Natural killer cell (primary cell): ENCODE results near the gene DRG2. TPM values are rescaled to one million over a fixed set of nuclear protein-coding genes. Genes with fewer than 3 reads are reported as not detected.

Experiments
- ATAC-seq, 3 donors: fragments of 150-1000 bp in 2 of 3; fragments of 200-7000 bp in 1 of 3; cut with Tn5 transposase; 1 replicate in 1 of 3; 2 replicates in 2 of 3; pipeline ENCODE4 v1.10.0; 2021; ENCODE audit warnings: mild to moderate bottlenecking in 2 of 3, moderate library complexity in 2 of 3
- DNase-seq, 2 donors: peaks; one replicate each; pipeline versions ENCODE4 v3.0.0 to v3.0.0-alpha.2; 2013 to 2021; ENCODE audit warnings: mixed read lengths in 1 of 2
- H3K27ac ChIP-seq: one replicate; pipeline ENCODE4 v1.5.1; 2013; ENCODE audit warnings: mild to moderate bottlenecking, low read length
- H3K27me3 ChIP-seq: one replicate; pipeline ENCODE4 v1.6.1; 2013; ENCODE audit warnings: low read length; ENCODE audit not compliant: control insufficient read depth, insufficient read depth
- H3K36me3 ChIP-seq: one replicate; pipeline ENCODE4 v1.6.1; 2013; ENCODE audit warnings: low read length; ENCODE audit not compliant: control insufficient read depth, insufficient read depth
- H3K4me1 ChIP-seq: one replicate; pipeline ENCODE4 v1.6.1; 2013; ENCODE audit warnings: low read length; ENCODE audit not compliant: control insufficient read depth, insufficient read depth
- H3K4me3 ChIP-seq: one replicate; pipeline ENCODE4 v1.5.1; 2013; ENCODE audit warnings: low read length
- H3K9me3 ChIP-seq: one replicate; pipeline ENCODE4 v1.6.1; 2013; ENCODE audit warnings: low read length; ENCODE audit not compliant: control insufficient read depth, insufficient read depth
- H3K27ac Mint-ChIP-seq, 2 donors: one replicate each; pipeline ENCODE4 v1.8.0; 2022; ENCODE audit warnings: mild to moderate bottlenecking in 2 of 2, mixed read lengths in 2 of 2, moderate library complexity in 1 of 2
- H3K27me3 Mint-ChIP-seq, 2 donors: one replicate each; pipeline ENCODE4 v1.8.0; 2022; ENCODE audit warnings: low read depth in 2 of 2, mixed read lengths in 2 of 2
- H3K36me3 Mint-ChIP-seq: one replicate; pipeline ENCODE4 v1.8.0; 2022; ENCODE audit warnings: mixed read lengths
- H3K4me1 Mint-ChIP-seq, 2 donors: one replicate each; pipeline ENCODE4 v1.8.0; 2022; ENCODE audit warnings: mixed read lengths in 2 of 2
- H3K4me3 Mint-ChIP-seq: one replicate; pipeline ENCODE4 v1.8.0; 2022; ENCODE audit warnings: mild to moderate bottlenecking, moderate library complexity, mixed read lengths
- H3K9me3 Mint-ChIP-seq, 2 donors: one replicate each; pipeline ENCODE4 v1.8.0; 2022; ENCODE audit warnings: mixed read lengths in 2 of 2
- WGBS: methylation state at CpG from one replicate; pipeline ENCODE4 v1.1.7; 2013; ENCODE audit warnings: missing lambda C conversion rate; ENCODE audit not compliant: insufficient coverage; 5-methylcytosine and 5-hydroxymethylcytosine counted together
- intact Hi-C: fragments of 100-400 bp; cut with micrococcal nuclease; formaldehyde crosslinking; loops from one replicate; pipeline ENCODE4 v1.14.2; 2022
- total RNA-seq, 4 donors: library from RNA; stranded (reverse); fragments of 120-200 nt in 1 of 4; gene quantifications; one replicate each; pipeline versions ENCODE4 v1.2.3 to v1.2.4, GENCODE V29; 2013 to 2022
- TF ChIP-seq, protein P1 (sequence below): fragments of 200-600 bp; IDR thresholded peaks from one replicate; pipeline ENCODE4 v1.8.0; 2022; ENCODE audit warnings: antibody characterized with exemption

The DRG2 gene
- total RNA-seq, 3 donors from 2014 or later (not counting 1 experiment from before 2014, with no cell fraction given): 53.3 to 69.2 (median 62.7) TPM

DNA sequence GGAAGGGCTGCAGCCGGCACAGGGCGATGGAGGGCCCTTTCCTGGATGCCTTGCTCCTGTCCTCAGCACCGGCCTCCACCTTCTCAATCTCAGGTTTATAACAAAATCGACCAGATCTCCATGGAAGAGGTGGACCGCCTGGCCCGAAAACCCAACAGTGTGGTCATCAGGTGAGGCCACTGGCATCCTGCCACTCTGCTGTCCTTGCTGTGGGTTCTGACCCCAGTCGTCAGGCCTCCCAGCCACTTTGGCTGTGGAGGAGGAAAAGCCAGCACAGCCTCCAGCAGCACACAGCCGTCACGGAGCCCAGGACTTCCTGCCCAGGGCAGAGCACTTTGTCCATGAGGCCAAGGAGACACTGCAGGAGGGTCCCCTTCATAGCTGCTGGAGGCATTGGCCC lies 14.1 kb downstream of the DRG2 start:
- Histone ChIP-seq H3K27ac (no peak overlapping the region), H3K4me1 (no peaks in the 10 kb centered on the region), H3K9me3 (no peaks in the 10 kb centered on the region), H3K4me3 (no peak overlapping the region), H3K36me3 (peaks cover 46% of the 10 kb centered on the region), H3K27me3 (no peaks in the 10 kb centered on the region)
- H3K9me3 Mint-ChIP-seq: no peaks in the 10 kb centered on the region
- ATAC-seq: no peak
- H3K36me3 Mint-ChIP-seq: no peaks in the 10 kb centered on the region
- TF ChIP-seq, protein P1, sequence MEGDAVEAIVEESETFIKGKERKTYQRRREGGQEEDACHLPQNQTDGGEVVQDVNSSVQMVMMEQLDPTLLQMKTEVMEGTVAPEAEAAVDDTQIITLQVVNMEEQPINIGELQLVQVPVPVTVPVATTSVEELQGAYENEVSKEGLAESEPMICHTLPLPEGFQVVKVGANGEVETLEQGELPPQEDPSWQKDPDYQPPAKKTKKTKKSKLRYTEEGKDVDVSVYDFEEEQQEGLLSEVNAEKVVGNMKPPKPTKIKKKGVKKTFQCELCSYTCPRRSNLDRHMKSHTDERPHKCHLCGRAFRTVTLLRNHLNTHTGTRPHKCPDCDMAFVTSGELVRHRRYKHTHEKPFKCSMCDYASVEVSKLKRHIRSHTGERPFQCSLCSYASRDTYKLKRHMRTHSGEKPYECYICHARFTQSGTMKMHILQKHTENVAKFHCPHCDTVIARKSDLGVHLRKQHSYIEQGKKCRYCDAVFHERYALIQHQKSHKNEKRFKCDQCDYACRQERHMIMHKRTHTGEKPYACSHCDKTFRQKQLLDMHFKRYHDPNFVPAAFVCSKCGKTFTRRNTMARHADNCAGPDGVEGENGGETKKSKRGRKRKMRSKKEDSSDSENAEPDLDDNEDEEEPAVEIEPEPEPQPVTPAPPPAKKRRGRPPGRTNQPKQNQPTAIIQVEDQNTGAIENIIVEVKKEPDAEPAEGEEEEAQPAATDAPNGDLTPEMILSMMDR: no peak
- no peaks in the 10 kb centered on the region for H3K4me1 Mint-ChIP-seq
- H3K27ac Mint-ChIP-seq: no peak overlapping the region
- no peaks in the 10 kb centered on the region for H3K27me3 Mint-ChIP-seq
- no peak overlapping the region for H3K4me3 Mint-ChIP-seq
- intact Hi-C loops: no loop called here
- no peak for DNase-seq
- WGBS: 92% methylated on average over 9 of the region's 9 CpGs

DNA sequence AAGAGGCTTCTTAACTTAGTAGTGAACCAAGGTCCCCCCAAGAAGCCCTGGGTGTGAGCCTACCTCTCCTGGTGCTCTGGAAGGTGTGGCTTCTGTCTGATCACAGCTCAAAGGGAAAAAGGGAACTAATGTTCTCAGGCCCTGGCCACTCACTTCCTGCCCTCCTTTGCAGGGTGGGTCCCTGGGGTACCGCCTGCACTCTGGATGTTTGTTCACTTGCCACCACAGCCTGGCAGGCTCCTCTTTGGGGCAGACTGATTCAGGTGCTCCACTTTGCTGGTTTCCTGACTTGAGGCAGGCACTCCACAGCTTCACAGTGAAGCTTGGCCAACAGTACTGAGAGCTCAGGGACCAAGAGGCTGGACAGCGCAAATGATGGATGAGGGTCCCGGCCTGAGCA lies 14.9 kb downstream of the DRG2 start:
- Mint-ChIP-seq H3K9me3 (no peaks in the 10 kb centered on the region), H3K36me3 (no peaks in the 10 kb centered on the region), H3K4me1 (no peaks in the 10 kb centered on the region), H3K27ac (no peak overlapping the region), H3K4me3 (no peak overlapping the region), H3K27me3 (no peaks in the 10 kb centered on the region)
- H3K4me3 ChIP-seq: no peak overlapping the region
- H3K27me3 ChIP-seq: no peaks in the 10 kb centered on the region
- DNase-seq (no peak), ATAC-seq (peak in 1 of 3 donors; percentile 24)
- intact Hi-C loops: no loop called here
- WGBS: 61% methylated on average over 3 of the region's 3 CpGs
- TF ChIP-seq, protein P1: no peak
- no peaks in the 10 kb centered on the region for H3K9me3 ChIP-seq
- H3K4me1 ChIP-seq: no peaks in the 10 kb centered on the region
- H3K36me3 ChIP-seq: peaks cover 41% of the 10 kb centered on the region
- H3K27ac ChIP-seq: no peak overlapping the region

DNA sequence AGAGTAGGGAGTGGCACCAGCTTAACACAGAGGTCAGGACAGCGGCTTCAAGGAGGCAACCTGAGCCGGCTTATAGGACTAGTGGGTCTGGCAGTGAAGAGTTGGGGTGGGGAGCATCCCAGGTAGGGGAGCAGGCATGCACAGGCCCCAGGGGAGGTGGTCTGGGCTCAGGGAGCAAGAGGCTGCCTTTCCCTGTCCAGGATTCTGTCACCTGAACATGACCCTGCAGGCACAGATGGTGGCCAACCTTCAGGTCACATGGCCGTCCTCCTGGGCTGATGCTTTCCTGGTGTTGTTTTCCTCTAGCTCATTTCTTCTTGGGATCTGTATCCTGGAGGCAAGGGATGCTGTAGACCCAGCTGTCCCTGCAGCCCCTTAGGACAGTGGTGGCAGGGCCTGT lies 17.3 kb downstream of the DRG2 start:
- WGBS: 97% methylated on average over 3 of the region's 3 CpGs
- no peak overlapping the region for H3K4me3 ChIP-seq
- H3K9me3 Mint-ChIP-seq: no peaks in the 10 kb centered on the region
- H3K4me3 Mint-ChIP-seq: no peak overlapping the region
- H3K9me3 ChIP-seq: no peaks in the 10 kb centered on the region
- no peaks in the 10 kb centered on the region for H3K27me3 ChIP-seq
- intact Hi-C loops: no loop called here
- no peak overlapping the region for H3K27ac ChIP-seq
- peaks cover 24% of the 10 kb centered on the region for H3K36me3 ChIP-seq
- no peaks in the 10 kb centered on the region for H3K27me3 Mint-ChIP-seq
- no peak overlapping the region for H3K27ac Mint-ChIP-seq
- no peaks in the 10 kb centered on the region for H3K4me1 Mint-ChIP-seq
- no peak for ATAC-seq
- H3K36me3 Mint-ChIP-seq: no peaks in the 10 kb centered on the region
- DNase-seq: no peak
- H3K4me1 ChIP-seq: no peaks in the 10 kb centered on the region
- TF ChIP-seq, protein P1: no peak

DNA sequence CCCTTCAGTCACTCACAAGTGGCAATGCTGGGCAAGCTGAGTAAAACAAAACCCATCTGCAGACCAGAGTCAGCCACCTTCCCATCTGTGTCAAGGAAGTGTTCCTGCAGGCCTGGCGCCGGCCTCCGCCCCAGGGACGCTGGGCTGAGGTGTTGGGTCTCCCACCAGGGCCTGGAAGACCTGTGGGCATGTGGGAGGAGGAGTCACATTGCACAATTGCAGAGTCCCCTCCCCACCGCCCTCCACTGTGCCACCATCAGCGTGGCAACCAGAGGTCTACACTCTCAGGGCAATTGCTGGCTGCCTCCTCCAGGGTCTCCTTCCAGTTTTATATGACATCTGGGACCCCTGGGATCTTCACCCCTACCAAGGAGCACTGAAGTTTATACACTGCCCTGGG lies 17.8 kb downstream of the DRG2 start:
- no peaks in the 10 kb centered on the region for H3K4me1 ChIP-seq
- H3K27ac ChIP-seq: no peak overlapping the region
- no peaks in the 10 kb centered on the region for H3K27me3 Mint-ChIP-seq
- H3K4me1 Mint-ChIP-seq: no peaks in the 10 kb centered on the region
- no peak overlapping the region for H3K4me3 Mint-ChIP-seq
- TF ChIP-seq, protein P1: no peak
- H3K27me3 ChIP-seq: no peaks in the 10 kb centered on the region
- no peak overlapping the region for H3K27ac Mint-ChIP-seq
- no peak for ATAC-seq
- H3K9me3 Mint-ChIP-seq: no peaks in the 10 kb centered on the region
- H3K4me3 ChIP-seq: no peak overlapping the region
- no peaks in the 10 kb centered on the region for H3K9me3 ChIP-seq
- H3K36me3 ChIP-seq: peaks cover 20% of the 10 kb centered on the region
- no peak for DNase-seq
- intact Hi-C loops: no loop called here
- no peaks in the 10 kb centered on the region for H3K36me3 Mint-ChIP-seq
- 83% methylated on average over 6 of the region's 6 CpGs for WGBS
